Epidermal melanocyte (primary cell): ENCODE measurements around the gene CST4.
A peak's percentile ranks its signal among the peaks of the same experiment; 100 is the strongest.
"Not testable (repeated sequence)": the region's sequence is repeated elsewhere in the genome, so short reads cannot be mapped to it uniquely, and the experiment has no call there.

ENCODE experiments used
- DNase-seq: peaks from one replicate; pipeline ENCODE4 v3.0.0; 2011; ENCODE audit warnings: low spot score; ENCODE audit not compliant: insufficient read length

The CST4 gene

GRCh38 chr20:23643659-23644058, 45.2 kb downstream of the CST4 start:
- no peak for DNase-seq

- DNase-seq: no peak
These were observed 46.7 kb downstream of the CST4 start for GRCh38 chr20:23641936-23642751.

GRCh38 chr20:23640671-23641667, 47.9 kb downstream of the CST4 start:
- DNase-seq: no peak

- DNase-seq: no peak
These were observed 48.7 kb downstream of the CST4 start for GRCh38 chr20:23640018-23640601.

- no peak for DNase-seq
These were observed 49.3 kb downstream of the CST4 start for GRCh38 chr20:23639490-23639958.

- DNase-seq: no peak
These were observed 50.5 kb downstream of the CST4 start for GRCh38 chr20:23638309-23638708.

GRCh38 chr20:23637282-23638221, 51.3 kb downstream of the CST4 start, which contains the start of gene CST3:
TSS of gene CST3 (minus strand) at chr20:23637955. CDS start at chr20:23637862, 93 bp downstream.
- DNase-seq: peak; percentile 84

GRCh38 chr20:23636908-23637281, 51.9 kb downstream of the CST4 start:
- DNase-seq: no peak

- DNase-seq: no peak
These were observed 52.5 kb downstream of the CST4 start for GRCh38 chr20:23636182-23636907.

GRCh38 chr20:23635768-23636090, 53.1 kb downstream of the CST4 start:
- not testable (repeated sequence) for DNase-seq
